HEK293 (cell line): Measurements from ENCODE around the gene TAGLN2.

Experiments used
- BCL11B ChIP-seq: fragments of 450-650 bp; formaldehyde crosslinking; IDR thresholded peaks from 2 replicates; pipeline ENCODE4 v1.5.1; 2016; ENCODE audit warnings: low read depth, missing biosample characterization, missing genetic modification characterization
- GFI1B ChIP-seq: fragments of 450-650 bp; formaldehyde crosslinking; IDR thresholded peaks from 2 replicates; pipeline ENCODE4 v1.5.1; 2016; ENCODE audit warnings: missing biosample characterization, missing genetic modification characterization
- GLI4 ChIP-seq: fragments of 450-650 bp; formaldehyde crosslinking; IDR thresholded peaks from 2 replicates; pipeline ENCODE4 v1.5.1; 2016; ENCODE audit warnings: missing biosample characterization, missing genetic modification characterization
- IKZF3 ChIP-seq: fragments of 450-650 bp; IDR thresholded peaks from 2 replicates; pipeline ENCODE4 v1.5.0; 2018; ENCODE audit warnings: missing biosample characterization, mild to moderate bottlenecking, missing genetic modification characterization, moderate library complexity
- REPIN1 ChIP-seq: fragments of 450-650 bp; formaldehyde crosslinking; IDR thresholded peaks from 2 replicates; pipeline ENCODE4 v1.5.1; 2017; ENCODE audit warnings: missing biosample characterization, missing genetic modification characterization, low read depth
- SETDB1 ChIP-seq: IDR thresholded peaks from one replicate; pipeline ENCODE4 v1.6.1; 2017; ENCODE audit warnings: mild to moderate bottlenecking, low read length, moderate library complexity, mixed read lengths; ENCODE audit not compliant: insufficient read length
- SP3 ChIP-seq: fragments of 450-650 bp; formaldehyde crosslinking; IDR thresholded peaks from 2 replicates; pipeline ENCODE4 v1.5.1; 2016; ENCODE audit warnings: missing biosample characterization, missing genetic modification characterization
- YY1 ChIP-seq: fragments of 450-650 bp; formaldehyde crosslinking; IDR thresholded peaks from 2 replicates; pipeline ENCODE4 v1.5.1; 2018; ENCODE audit warnings: missing biosample characterization, missing genetic modification characterization
- ZBTB1 ChIP-seq: fragments of 450-650 bp; formaldehyde crosslinking; IDR thresholded peaks from 2 replicates; pipeline ENCODE4 v1.5.1; 2016; ENCODE audit warnings: missing biosample characterization, missing genetic modification characterization
- ZEB2 ChIP-seq: fragments of 450-650 bp; formaldehyde crosslinking; IDR thresholded peaks from 2 replicates; pipeline ENCODE4 v1.5.1; 2016; ENCODE audit warnings: missing biosample characterization, missing genetic modification characterization
- ZFP41 ChIP-seq: fragments of 450-650 bp; formaldehyde crosslinking; IDR thresholded peaks from 2 replicates; pipeline ENCODE4 v1.5.1; 2016; ENCODE audit warnings: missing biosample characterization, missing genetic modification characterization, borderline replicate concordance
- ZIC2 ChIP-seq: fragments of 450-650 bp; formaldehyde crosslinking; IDR thresholded peaks from 2 replicates; pipeline ENCODE4 v1.5.1; 2016; ENCODE audit warnings: missing biosample characterization, missing genetic modification characterization
- ZNF133 ChIP-seq: fragments of 450-650 bp; formaldehyde crosslinking; IDR thresholded peaks from 2 replicates; pipeline ENCODE4 v1.5.1; 2016; ENCODE audit warnings: missing biosample characterization, missing genetic modification characterization
- ZNF184 ChIP-seq: fragments of 450-650 bp; IDR thresholded peaks from 2 replicates; pipeline ENCODE4 v1.5.1; 2018; ENCODE audit warnings: missing biosample characterization, mild to moderate bottlenecking, missing genetic modification characterization
- ZNF202 ChIP-seq: fragments of 450-650 bp; formaldehyde crosslinking; IDR thresholded peaks from 2 replicates; pipeline ENCODE4 v1.5.1; 2016; ENCODE audit warnings: missing biosample characterization, missing genetic modification characterization, borderline replicate concordance
- ZNF311 ChIP-seq: fragments of 450-650 bp; formaldehyde crosslinking; IDR thresholded peaks from 2 replicates; pipeline ENCODE4 v1.5.1; 2017; ENCODE audit warnings: missing biosample characterization, missing genetic modification characterization, borderline replicate concordance
- ZNF394 ChIP-seq: fragments of 450-650 bp; formaldehyde crosslinking; IDR thresholded peaks from 2 replicates; pipeline ENCODE4 v1.5.1; 2016; ENCODE audit warnings: missing biosample characterization, missing genetic modification characterization, mild to moderate bottlenecking, moderate library complexity, borderline replicate concordance
- ZNF48 ChIP-seq: fragments of 450-650 bp; formaldehyde crosslinking; IDR thresholded peaks from 2 replicates; pipeline ENCODE4 v1.5.1; 2016; ENCODE audit warnings: missing biosample characterization, missing genetic modification characterization
- ZNF530 ChIP-seq: fragments of 450-650 bp; formaldehyde crosslinking; IDR thresholded peaks from 2 replicates; pipeline ENCODE4 v1.5.1; 2016; ENCODE audit warnings: low read depth, missing biosample characterization, missing genetic modification characterization
- ZNF560 ChIP-seq: fragments of 450-650 bp; formaldehyde crosslinking; IDR thresholded peaks from 2 replicates; pipeline ENCODE4 v1.5.1; 2017; ENCODE audit warnings: missing biosample characterization, missing genetic modification characterization, borderline replicate concordance
- ZNF677 ChIP-seq: fragments of 450-650 bp; IDR thresholded peaks from 2 replicates; pipeline ENCODE4 v1.5.0; 2018; ENCODE audit warnings: missing biosample characterization, mild to moderate bottlenecking, missing genetic modification characterization, moderate library complexity
- ZNF76 ChIP-seq: fragments of 450-650 bp; formaldehyde crosslinking; IDR thresholded peaks from 2 replicates; pipeline ENCODE4; 2016; ENCODE audit warnings: low read depth, missing biosample characterization, missing genetic modification characterization, borderline replicate concordance
- ZNF837 ChIP-seq: fragments of 450-650 bp; formaldehyde crosslinking; IDR thresholded peaks from 2 replicates; pipeline ENCODE4 v1.5.1; 2016; ENCODE audit warnings: missing biosample characterization, missing genetic modification characterization
- TF ChIP-seq, protein P1 (sequence below): fragments of 450-650 bp; formaldehyde crosslinking; IDR thresholded peaks from 2 replicates; pipeline ENCODE4 v1.5.1; 2016; ENCODE audit warnings: missing biosample characterization, missing genetic modification characterization
- TF ChIP-seq, protein P2 (sequence below): fragments of 450-650 bp; formaldehyde crosslinking; IDR thresholded peaks from 2 replicates; pipeline ENCODE4 v1.5.1; 2016; ENCODE audit warnings: missing biosample characterization, missing genetic modification characterization
- TF ChIP-seq, protein P3 (sequence below): fragments of 450-650 bp; formaldehyde crosslinking; IDR thresholded peaks from 2 replicates; pipeline ENCODE4 v1.5.1; 2016; ENCODE audit warnings: missing biosample characterization, missing genetic modification characterization, borderline replicate concordance
- TF ChIP-seq, protein P4 (sequence below): IDR thresholded peaks from 2 replicates; pipeline ENCODE4 v1.6.1; 2011; ENCODE audit warnings: mild to moderate bottlenecking, low read depth, low read length, borderline replicate concordance

TAGLN2 gene

DNA sequence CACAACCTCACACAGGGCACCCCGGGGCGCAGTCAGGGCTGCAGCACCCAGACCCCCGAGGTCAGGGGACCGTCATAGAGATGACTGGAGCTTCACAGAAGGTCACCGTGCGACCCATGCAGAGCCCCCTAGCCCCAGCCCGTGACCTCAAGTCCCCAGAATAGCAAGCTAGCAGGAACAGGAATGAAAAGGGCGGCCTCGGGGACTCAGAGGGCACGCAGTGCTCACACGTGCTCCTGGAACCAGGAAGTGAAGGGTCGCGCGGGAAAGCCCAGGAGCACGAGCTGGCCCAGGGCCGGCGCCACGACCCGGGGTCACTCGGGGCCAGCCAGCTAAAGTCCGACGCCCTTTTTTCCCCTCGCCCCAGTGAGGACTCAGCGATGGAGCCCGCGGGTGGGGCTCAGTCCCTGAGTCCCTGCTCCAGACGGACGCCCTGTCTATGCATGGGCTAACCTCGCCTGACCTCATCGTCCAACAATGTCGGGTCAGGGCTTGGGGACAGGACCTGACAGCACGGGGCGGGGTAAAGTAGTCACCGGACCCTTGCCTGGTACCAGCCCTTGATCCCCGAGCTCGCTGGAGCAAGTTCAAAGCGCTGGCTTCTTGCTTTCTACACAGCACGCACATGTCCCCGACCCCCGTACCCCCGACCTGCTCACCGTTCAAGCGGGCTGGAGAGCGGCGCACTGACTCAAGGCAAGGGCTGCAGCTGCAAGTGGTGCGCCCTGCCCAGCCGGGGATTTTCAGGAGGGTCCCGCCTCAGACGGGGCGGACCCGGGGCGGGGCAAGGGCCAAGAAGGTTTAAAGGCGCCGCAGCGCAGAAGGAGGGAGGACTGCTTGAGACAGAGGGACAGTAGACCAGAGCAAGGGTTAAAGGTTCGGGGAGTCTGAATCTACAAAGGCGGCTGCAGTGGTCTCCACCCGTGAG lies at the start of gene TAGLN2 (continued):
- no peak; the same call in 1 of the 2 replicates for TF ChIP-seq IKZF3
- peak; percentile 98 for TF ChIP-seq SP3 (tag by site-specific recombination)
- TF ChIP-seq ZNF530: no peak
- TF ChIP-seq ZBTB1 (tag by site-specific recombination): no peak
- TF ChIP-seq ZNF311 (tag by site-specific recombination): no peak
- TF ChIP-seq ZNF677 (tag by site-specific recombination): no peak
- no peak for TF ChIP-seq SETDB1
- peak; percentile 23; the same call in 1 of the 2 replicates for TF ChIP-seq ZNF133 (tag by site-specific recombination)
- no peak; the same call in 1 of the 2 replicates for TF ChIP-seq ZNF76 (tag by site-specific recombination)
- no peak; the same call in 1 of the 2 replicates for TF ChIP-seq BCL11B (tag by site-specific recombination)
- peak; percentile 9; the same call in 1 of the 2 replicates for TF ChIP-seq ZIC2 (tag by site-specific recombination)
- TF ChIP-seq ZNF184 (tag by site-specific recombination): no peak
- TF ChIP-seq ZFP41 (tag by site-specific recombination): no peak
- no peak for TF ChIP-seq ZNF560 (tag by site-specific recombination)
- peak; percentile 11; the same call in 1 of the 2 replicates for TF ChIP-seq ZEB2 (tag by site-specific recombination)
- TF ChIP-seq, protein P1, sequence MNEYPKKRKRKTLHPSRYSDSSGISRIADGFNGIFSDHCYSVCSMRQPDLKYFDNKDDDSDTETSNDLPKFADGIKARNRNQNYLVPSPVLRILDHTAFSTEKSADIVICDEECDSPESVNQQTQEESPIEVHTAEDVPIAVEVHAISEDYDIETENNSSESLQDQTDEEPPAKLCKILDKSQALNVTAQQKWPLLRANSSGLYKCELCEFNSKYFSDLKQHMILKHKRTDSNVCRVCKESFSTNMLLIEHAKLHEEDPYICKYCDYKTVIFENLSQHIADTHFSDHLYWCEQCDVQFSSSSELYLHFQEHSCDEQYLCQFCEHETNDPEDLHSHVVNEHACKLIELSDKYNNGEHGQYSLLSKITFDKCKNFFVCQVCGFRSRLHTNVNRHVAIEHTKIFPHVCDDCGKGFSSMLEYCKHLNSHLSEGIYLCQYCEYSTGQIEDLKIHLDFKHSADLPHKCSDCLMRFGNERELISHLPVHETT (tag by site-specific recombination): 0 out of 2 replicates have a peak, but pooled peaks have one; percentile 8
- TF ChIP-seq GLI4 (tag by site-specific recombination): no peak
- TF ChIP-seq, protein P2, sequence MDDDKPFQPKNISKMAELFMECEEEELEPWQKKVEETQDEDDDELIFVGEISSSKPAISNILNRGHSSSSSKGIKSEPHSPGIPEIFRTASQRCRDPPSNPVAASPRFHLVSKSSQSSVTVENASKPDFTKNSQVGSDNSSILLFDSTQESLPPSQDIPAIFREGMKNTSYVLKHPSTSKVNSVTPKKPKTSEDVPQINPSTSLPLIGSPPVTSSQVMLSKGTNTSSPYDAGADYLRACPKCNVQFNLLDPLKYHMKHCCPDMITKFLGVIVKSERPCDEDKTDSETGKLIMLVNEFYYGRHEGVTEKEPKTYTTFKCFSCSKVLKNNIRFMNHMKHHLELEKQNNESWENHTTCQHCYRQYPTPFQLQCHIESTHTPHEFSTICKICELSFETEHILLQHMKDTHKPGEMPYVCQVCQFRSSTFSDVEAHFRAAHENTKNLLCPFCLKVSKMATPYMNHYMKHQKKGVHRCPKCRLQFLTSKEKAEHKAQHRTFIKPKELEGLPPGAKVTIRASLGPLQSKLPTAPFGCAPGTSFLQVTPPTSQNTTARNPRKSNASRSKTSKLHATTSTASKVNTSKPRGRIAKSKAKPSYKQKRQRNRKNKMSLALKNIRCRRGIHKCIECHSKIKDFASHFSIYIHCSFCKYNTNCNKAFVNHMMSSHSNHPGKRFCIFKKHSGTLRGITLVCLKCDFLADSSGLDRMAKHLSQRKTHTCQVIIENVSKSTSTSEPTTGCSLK (tag by site-specific recombination): no peak
- 0 out of 2 replicates have a peak, but pooled peaks have one; percentile 48 for TF ChIP-seq ZNF837 (tag by site-specific recombination)
- no peak; the same call in 1 of the 2 replicates for TF ChIP-seq REPIN1 (tag by site-specific recombination)
- TF ChIP-seq, protein P3, sequence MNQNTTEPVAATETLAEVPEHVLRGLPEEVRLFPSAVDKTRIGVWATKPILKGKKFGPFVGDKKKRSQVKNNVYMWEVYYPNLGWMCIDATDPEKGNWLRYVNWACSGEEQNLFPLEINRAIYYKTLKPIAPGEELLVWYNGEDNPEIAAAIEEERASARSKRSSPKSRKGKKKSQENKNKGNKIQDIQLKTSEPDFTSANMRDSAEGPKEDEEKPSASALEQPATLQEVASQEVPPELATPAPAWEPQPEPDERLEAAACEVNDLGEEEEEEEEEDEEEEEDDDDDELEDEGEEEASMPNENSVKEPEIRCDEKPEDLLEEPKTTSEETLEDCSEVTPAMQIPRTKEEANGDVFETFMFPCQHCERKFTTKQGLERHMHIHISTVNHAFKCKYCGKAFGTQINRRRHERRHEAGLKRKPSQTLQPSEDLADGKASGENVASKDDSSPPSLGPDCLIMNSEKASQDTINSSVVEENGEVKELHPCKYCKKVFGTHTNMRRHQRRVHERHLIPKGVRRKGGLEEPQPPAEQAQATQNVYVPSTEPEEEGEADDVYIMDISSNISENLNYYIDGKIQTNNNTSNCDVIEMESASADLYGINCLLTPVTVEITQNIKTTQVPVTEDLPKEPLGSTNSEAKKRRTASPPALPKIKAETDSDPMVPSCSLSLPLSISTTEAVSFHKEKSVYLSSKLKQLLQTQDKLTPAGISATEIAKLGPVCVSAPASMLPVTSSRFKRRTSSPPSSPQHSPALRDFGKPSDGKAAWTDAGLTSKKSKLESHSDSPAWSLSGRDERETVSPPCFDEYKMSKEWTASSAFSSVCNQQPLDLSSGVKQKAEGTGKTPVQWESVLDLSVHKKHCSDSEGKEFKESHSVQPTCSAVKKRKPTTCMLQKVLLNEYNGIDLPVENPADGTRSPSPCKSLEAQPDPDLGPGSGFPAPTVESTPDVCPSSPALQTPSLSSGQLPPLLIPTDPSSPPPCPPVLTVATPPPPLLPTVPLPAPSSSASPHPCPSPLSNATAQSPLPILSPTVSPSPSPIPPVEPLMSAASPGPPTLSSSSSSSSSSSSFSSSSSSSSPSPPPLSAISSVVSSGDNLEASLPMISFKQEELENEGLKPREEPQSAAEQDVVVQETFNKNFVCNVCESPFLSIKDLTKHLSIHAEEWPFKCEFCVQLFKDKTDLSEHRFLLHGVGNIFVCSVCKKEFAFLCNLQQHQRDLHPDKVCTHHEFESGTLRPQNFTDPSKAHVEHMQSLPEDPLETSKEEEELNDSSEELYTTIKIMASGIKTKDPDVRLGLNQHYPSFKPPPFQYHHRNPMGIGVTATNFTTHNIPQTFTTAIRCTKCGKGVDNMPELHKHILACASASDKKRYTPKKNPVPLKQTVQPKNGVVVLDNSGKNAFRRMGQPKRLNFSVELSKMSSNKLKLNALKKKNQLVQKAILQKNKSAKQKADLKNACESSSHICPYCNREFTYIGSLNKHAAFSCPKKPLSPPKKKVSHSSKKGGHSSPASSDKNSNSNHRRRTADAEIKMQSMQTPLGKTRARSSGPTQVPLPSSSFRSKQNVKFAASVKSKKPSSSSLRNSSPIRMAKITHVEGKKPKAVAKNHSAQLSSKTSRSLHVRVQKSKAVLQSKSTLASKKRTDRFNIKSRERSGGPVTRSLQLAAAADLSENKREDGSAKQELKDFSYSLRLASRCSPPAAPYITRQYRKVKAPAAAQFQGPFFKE (tag by site-specific recombination): no peak
- TF ChIP-seq GFI1B (tag by site-specific recombination): no peak
- TF ChIP-seq YY1: no peak
- TF ChIP-seq, protein P4, sequence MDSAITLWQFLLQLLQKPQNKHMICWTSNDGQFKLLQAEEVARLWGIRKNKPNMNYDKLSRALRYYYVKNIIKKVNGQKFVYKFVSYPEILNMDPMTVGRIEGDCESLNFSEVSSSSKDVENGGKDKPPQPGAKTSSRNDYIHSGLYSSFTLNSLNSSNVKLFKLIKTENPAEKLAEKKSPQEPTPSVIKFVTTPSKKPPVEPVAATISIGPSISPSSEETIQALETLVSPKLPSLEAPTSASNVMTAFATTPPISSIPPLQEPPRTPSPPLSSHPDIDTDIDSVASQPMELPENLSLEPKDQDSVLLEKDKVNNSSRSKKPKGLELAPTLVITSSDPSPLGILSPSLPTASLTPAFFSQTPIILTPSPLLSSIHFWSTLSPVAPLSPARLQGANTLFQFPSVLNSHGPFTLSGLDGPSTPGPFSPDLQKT: no peak
- TF ChIP-seq ZNF202 (tag by site-specific recombination): no peak
- TF ChIP-seq ZNF394 (tag by site-specific recombination): no peak; the same call in 1 of the 2 replicates
- no peak for TF ChIP-seq ZNF48 (tag by site-specific recombination)
